Left ventricle myocardium superior (tissue), 1 donor: ENCODE measurements around the gene UBA5. TPM values are rescaled to one million over a fixed set of nuclear protein-coding genes. Genes with fewer than 3 reads are reported as not detected.
"Not testable (repeated sequence)": the region's sequence is repeated elsewhere in the genome, so short reads cannot be mapped to it uniquely, and the experiment has no call there.

Experiments used
- ATAC-seq: fragments of 200-7000 bp; cut with Tn5 transposase; one replicate; pipeline ENCODE4 v1.9.1; 2020; ENCODE audit warnings: mild to moderate bottlenecking, moderate library complexity
- DNase-seq: peaks from one replicate; pipeline ENCODE4 v3.0.0-alpha.2; 2020
- intact Hi-C: fragments of 100-400 bp; cut with micrococcal nuclease; formaldehyde crosslinking; loops from one replicate; pipeline ENCODE4 v1.11.0; 2022
- long read RNA-seq: library from polyadenylated mRNA; unstranded; transcript quantifications from one replicate; pipeline ENCODE4 v2.0.0, GENCODE V29; 2021
- total RNA-seq: library from RNA; stranded (reverse); fragmentation: NEBNext Ultra II Directional; extraction: Animal tissue kit (Norgen Biotek cat#: 25700); gene quantifications from one replicate; pipeline ENCODE4 v1.2.1, GENCODE V29; 2021
- donor health status: DM: no; HTN: yes; CAD: no; lungs with severe emphysema.

Gene UBA5
- total RNA-seq: 38.3 TPM
- long read RNA-seq, transcript UBA5-202 (12 exons, 3,705 nt): major isoform, 91 of 98 reads
- long read RNA-seq, partial matches to known transcripts: 0 of 98 reads
- long read RNA-seq, other reads (novel, unspliced or antisense): 7 of 98 reads

- intact Hi-C loops: no loop called here
- ATAC-seq (peak; percentile 85), DNase-seq (peak; percentile 83)
Observed at GRCh38 chr3:132660052-132660810, at the start of gene UBA5. Gene UBA5 (plus strand): TSS chr3:132660329. CDS start chr3:132660538, 209 bp downstream.

- DNase-seq, ATAC-seq, intact Hi-C loops: not testable (repeated sequence)
Observed at GRCh38 chr3:132615301-132615700, 44.8 kb upstream of the UBA5 start.

- DNase-seq (no peak), ATAC-seq (no peak)
- intact Hi-C loops: no loop called here
Observed at GRCh38 chr3:132615881-132616280, 44.2 kb upstream of the UBA5 start.

- no peak for ATAC-seq
- intact Hi-C loops: no loop called here
Observed at GRCh38 chr3:132616780-132617179, 43.3 kb upstream of the UBA5 start.

GRCh38 chr3:132622148-132622547 lies 38.0 kb upstream of the UBA5 start:
- DNase-seq: no peak
- ATAC-seq: no peak
- intact Hi-C loops: no loop called here

More at GRCh38 chr3:132616780-132617179, 43.3 kb upstream of the UBA5 start:
- no peak for DNase-seq

GRCh38 chr3:132622761-132623160 lies 37.4 kb upstream of the UBA5 start:
- DNase-seq (no peak), ATAC-seq (no peak)
- intact Hi-C loops: no loop called here

GRCh38 chr3:132623646-132624045 lies 36.5 kb upstream of the UBA5 start:
- ATAC-seq: no peak
- no peak for DNase-seq
- intact Hi-C loops: no loop called here

GRCh38 chr3:132624790-132625189 lies 35.3 kb upstream of the UBA5 start:
- intact Hi-C loops: no loop called here
- DNase-seq (no peak), ATAC-seq (no peak)

- ATAC-seq: no peak
- intact Hi-C loops: no loop called here
- DNase-seq: no peak
Observed at GRCh38 chr3:132625613-132626012, 34.5 kb upstream of the UBA5 start.

GRCh38 chr3:132626955-132627354 lies 33.2 kb upstream of the UBA5 start:
- ATAC-seq: no peak
- intact Hi-C loops: no loop called here
- DNase-seq: no peak

GRCh38 chr3:132628157-132628556 lies 32.0 kb upstream of the UBA5 start:
- peak; percentile 28 for ATAC-seq
- no peak for DNase-seq
- intact Hi-C loops: no loop called here

- no peak for DNase-seq
- intact Hi-C loops: no loop called here
- ATAC-seq: no peak
Observed at GRCh38 chr3:132629928-132630327, 30.2 kb upstream of the UBA5 start.

GRCh38 chr3:132630612-132631011 lies 29.5 kb upstream of the UBA5 start:
- intact Hi-C loops: no loop called here
- no peak for DNase-seq
- ATAC-seq: no peak

- ATAC-seq: peak; percentile 97
- no peak for DNase-seq
- intact Hi-C loops: no loop called here
Observed at GRCh38 chr3:132635052-132635451, 25.1 kb upstream of the UBA5 start.

GRCh38 chr3:132637590-132637989 lies 22.5 kb upstream of the UBA5 start:
- DNase-seq (no peak), ATAC-seq (no peak)
- intact Hi-C loops: no loop called here

GRCh38 chr3:132638706-132639105 lies 21.4 kb upstream of the UBA5 start:
- intact Hi-C loops: no loop called here
- ATAC-seq: no peak
- no peak for DNase-seq

- DNase-seq, intact Hi-C loops, ATAC-seq: not testable (repeated sequence)
Observed at GRCh38 chr3:132641427-132641826, 18.7 kb upstream of the UBA5 start.

GRCh38 chr3:132641837-132642538 lies 18.1 kb upstream of the UBA5 start:
- intact Hi-C loops: loop anchor here (2.0 kb wide), 1 partner anchor 105 kb away; no protein-coding TSS in a partner anchor
- ATAC-seq: peak; percentile 61
- no peak for DNase-seq

GRCh38 chr3:132642539-132642847 lies 17.6 kb upstream of the UBA5 start:
- ATAC-seq (no peak), DNase-seq (no peak)
- intact Hi-C loops: loop anchor here (2.0 kb wide), 1 partner anchor 106 kb away; no protein-coding TSS in a partner anchor

- ATAC-seq: no peak
- intact Hi-C loops: loop anchor here (2.0 kb wide), 1 partner anchor 107 kb away; no protein-coding TSS in a partner anchor
- DNase-seq: no peak
Observed at GRCh38 chr3:132643366-132643765, 16.8 kb upstream of the UBA5 start.
